ENCODE measurements around the gene GINS1. TPM values are rescaled to one million over a fixed set of nuclear protein-coding genes. Genes with fewer than 3 reads are reported as not detected.

Gene GINS1
- total and polyA plus RNA-seq, 2 experiments from 2014 or later = 32.0 to 65.4 TPM

- Mint-ChIP-seq H3K4me1 (peaks cover 6% of the 10 kb centered on the region), H3K36me3 (ENCODE audit: low read depth) (peaks cover 40% of the 10 kb centered on the region), H3K27ac (no peak overlapping the region; the same call in 1 of the 2 replicates), H3K9me3 (no peaks in the 10 kb centered on the region), H3K4me3 (no peak overlapping the region), H3K27me3 (ENCODE audit: insufficient read depth, low read depth, poor library complexity) (peaks cover 2% of the 10 kb centered on the region)
- H4K20me1 ChIP-seq (replicated peaks; ENCODE audit: insufficient read depth) = peaks cover 31% of the 10 kb centered on the region
- no peaks in the 10 kb centered on the region for H3K27me3 ChIP-seq (ENCODE audit: insufficient read depth)
- peaks cover 11% of the 10 kb centered on the region for H3K4me1 ChIP-seq (ENCODE audit: insufficient read depth)
- TF ChIP-seq ZNF114 (CRISPR knock-in tag; IDR thresholded peaks at IDR 0.05) (no peak), JUNB (IDR thresholded peaks at IDR 0.05; ENCODE audit: unreplicated experiment) (no peak), ZNF462 (CRISPR knock-in tag; IDR thresholded peaks at IDR 0.05) (no peak), POLR2AphosphoS5 (IDR thresholded peaks at IDR 0.05; ENCODE audit: low read depth) (no peak), STAT1 (IDR thresholded peaks at IDR 0.05; ENCODE audit: unreplicated experiment) (no peak), CREB1 (CRISPR knock-in tag; IDR thresholded peaks at IDR 0.05; ENCODE audit: low read depth) (no peak), EZH2phosphoT487 (IDR thresholded peaks at IDR 0.05; ENCODE audit: unreplicated experiment) (no peak), CTCF (conservative IDR thresholded peaks at IDR 0.05; ENCODE audit: low read depth in 2 of 2) (no peak), ZNF331 (CRISPR knock-in tag; IDR thresholded peaks at IDR 0.05; ENCODE audit: low read depth) (no peak), EZH2 (IDR thresholded peaks at IDR 0.05; ENCODE audit: low read depth, unreplicated experiment) (no peak), NANOG (IDR thresholded peaks at IDR 0.05; ENCODE audit: borderline replicate concordance) (no peak), REST (IDR thresholded peaks at IDR 0.05; ENCODE audit: unreplicated experiment) (no peak)
- TF ChIP-seq, protein P1, sequence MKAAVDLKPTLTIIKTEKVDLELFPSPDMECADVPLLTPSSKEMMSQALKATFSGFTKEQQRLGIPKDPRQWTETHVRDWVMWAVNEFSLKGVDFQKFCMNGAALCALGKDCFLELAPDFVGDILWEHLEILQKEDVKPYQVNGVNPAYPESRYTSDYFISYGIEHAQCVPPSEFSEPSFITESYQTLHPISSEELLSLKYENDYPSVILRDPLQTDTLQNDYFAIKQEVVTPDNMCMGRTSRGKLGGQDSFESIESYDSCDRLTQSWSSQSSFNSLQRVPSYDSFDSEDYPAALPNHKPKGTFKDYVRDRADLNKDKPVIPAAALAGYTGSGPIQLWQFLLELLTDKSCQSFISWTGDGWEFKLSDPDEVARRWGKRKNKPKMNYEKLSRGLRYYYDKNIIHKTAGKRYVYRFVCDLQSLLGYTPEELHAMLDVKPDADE (IDR thresholded peaks at IDR 0.05) = no peak
- H2AFZ ChIP-seq = no peak overlapping the region
- H3K4me2 ChIP-seq = no peak overlapping the region
- peaks cover 10% of the 10 kb centered on the region; the same call in 1 of the 2 replicates for H3K9me2 ChIP-seq (ENCODE audit: insufficient read depth)
- H3F3A ChIP-seq (replicated peaks; ENCODE audit: low read depth) = 0 out of 2 replicates have a peak, but pooled peaks cover 10% of the 10 kb centered on the region
- H3K27ac ChIP-seq (ENCODE audit: low read depth) = no peak overlapping the region
- no peaks in the 10 kb centered on the region for H3K36me3 ChIP-seq (ENCODE audit: insufficient read depth)
- peaks cover 98% of the 10 kb centered on the region for H3K79me2 ChIP-seq (replicated peaks; ENCODE audit: insufficient read depth)
- DNase-seq (ENCODE audit: low spot score) (no peak), ATAC-seq (no peak)
- no peak overlapping the region for H3K4me3 ChIP-seq
These were observed 37.5 kb upstream of the GINS1 start for GRCh38 chr20:25369971-25370370.
